Smooth muscle cell (in vitro differentiated cells): ENCODE measurements around the gene WDR82. TPM values are rescaled to one million over a fixed set of nuclear protein-coding genes. Genes with fewer than 3 reads are reported as not detected.

ENCODE experiments used
- DNase-seq: peaks from one replicate; lab custom pipeline; 2025; ENCODE audit not compliant: unreplicated experiment; lab: John Stamatoyannopoulos, UW
- H2AFZ ChIP-seq: fragments of 200-600 bp; sonication (generic); 2 replicates; pipeline ENCODE4 v1.6.0; 2016; ENCODE audit warnings: antibody characterized with exemption, low read depth, mild to moderate bottlenecking
- H3F3A ChIP-seq: fragments of 200-600 bp; sonication (generic); 2 replicates; pipeline ENCODE4 v1.6.0; 2017; ENCODE audit warnings: antibody characterized with exemption, low read depth
- H3K27ac ChIP-seq: fragments of 200-600 bp; sonication (generic); 2 replicates; pipeline ENCODE4 v1.5.1; 2016; ENCODE audit warnings: low read depth, mild to moderate bottlenecking
- H3K27me3 ChIP-seq: fragments of 200-600 bp; sonication (generic); 2 replicates; pipeline ENCODE4 v1.6.1; 2016; ENCODE audit warnings: low read depth, mild to moderate bottlenecking
- H3K36me3 ChIP-seq: fragments of 200-600 bp; sonication (generic); 2 replicates; pipeline ENCODE4 v1.5.1; 2016; ENCODE audit warnings: low read depth
- H3K4me1 ChIP-seq: fragments of 200-600 bp; sonication (generic); 2 replicates; pipeline ENCODE4 v1.5.1; 2016; ENCODE audit warnings: low read depth
- H3K4me2 ChIP-seq: fragments of 200-600 bp; sonication (generic); 2 replicates; pipeline ENCODE4 v1.6.0; 2016; ENCODE audit warnings: mild to moderate bottlenecking
- H3K4me3 ChIP-seq: fragments of 200-600 bp; sonication (generic); 2 replicates; pipeline ENCODE4 v1.5.1; 2016; ENCODE audit warnings: mild to moderate bottlenecking
- H3K79me2 ChIP-seq: fragments of 200-600 bp; sonication (generic); 2 replicates; pipeline ENCODE4 v1.6.0; 2016; ENCODE audit warnings: low read depth, mild to moderate bottlenecking
- H3K9ac ChIP-seq: fragments of 200-600 bp; sonication (generic); 2 replicates; pipeline ENCODE4 v1.6.0; 2016; ENCODE audit warnings: low read depth
- H3K9me3 ChIP-seq: fragments of 200-600 bp; sonication (generic); replicated peaks from 2 replicates; pipeline ENCODE4 v1.5.1; 2016; ENCODE audit warnings: low read depth
- H4K20me1 ChIP-seq: fragments of 200-600 bp; sonication (generic); 2 replicates; pipeline ENCODE4 v1.6.0; 2016; ENCODE audit warnings: low read depth
- WGBS: methylation state at CpG from one replicate; pipeline ENCODE4 v1.1.7; 2016; ENCODE audit warnings: low lambda C conversion rate; 5-methylcytosine and 5-hydroxymethylcytosine counted together
- polyA plus RNA-seq: library from polyadenylated mRNA; unstranded; fragments of >200 nt; fragmentation: Nextera tagmentation; extraction: Ambion mirVana; gene quantifications from 2 replicates; pipeline ENCODE4 v1.2.1, GENCODE V29; 2016
- total RNA-seq: library from RNA; depleted of rRNA; stranded (reverse); fragments of >200 nt; gene quantifications from 2 replicates; pipeline ENCODE4 v1.2.3, GENCODE V29; 2014
- TF ChIP-seq, protein P1 (sequence below): fragments of 200-600 bp; sonication (generic); IDR thresholded peaks from 2 replicates; pipeline ENCODE4 v1.5.1; 2017; ENCODE audit warnings: borderline replicate concordance, mild to moderate bottlenecking, antibody characterized with exemption; ENCODE audit not compliant: insufficient read depth, poor library complexity, severe bottlenecking

The WDR82 gene
- total and polyA plus RNA-seq, 2 experiments from 2014 or later, result 26.1 to 48.3 TPM

DNA sequence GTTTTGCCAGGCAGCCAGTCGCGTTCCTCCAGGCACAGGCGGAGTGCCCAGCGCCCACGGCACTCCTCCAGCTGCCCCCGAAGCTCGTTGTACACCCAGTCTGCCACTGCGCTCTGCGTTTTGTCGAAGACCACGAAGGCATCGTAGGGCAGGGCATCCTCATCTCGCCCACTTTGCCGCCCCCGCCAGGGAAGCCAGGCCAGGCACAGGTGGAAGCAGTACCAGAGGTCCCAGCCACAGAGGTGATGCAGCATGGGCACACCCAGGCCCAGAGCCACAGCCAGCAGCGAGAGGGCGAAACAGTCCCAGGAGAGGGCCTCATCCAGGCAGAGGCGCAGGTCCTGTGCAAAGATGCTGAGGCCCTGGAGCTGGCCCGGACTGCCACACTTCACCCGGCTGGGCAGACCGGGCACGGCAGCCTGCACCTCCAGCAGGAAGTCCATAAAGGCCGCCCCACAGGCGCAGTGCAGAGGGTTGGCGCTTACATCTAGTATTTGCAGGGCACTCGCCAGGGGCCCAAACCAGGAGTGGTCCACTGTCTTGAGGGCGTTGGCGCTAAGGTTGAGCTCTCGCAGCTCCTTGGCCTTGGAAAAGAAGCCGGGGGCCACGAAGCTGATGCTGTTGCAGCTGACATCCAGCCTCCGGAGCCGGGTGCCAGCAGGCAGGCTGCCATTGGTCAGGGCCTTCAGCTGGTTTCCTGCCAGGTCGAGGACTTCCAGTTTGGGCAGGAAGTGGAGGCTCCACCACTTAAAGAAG lies 56.7 kb downstream of the WDR82 start:
- 95% methylated on average over 34 of the region's 34 CpGs for WGBS
- H3F3A ChIP-seq, result no peaks in the 10 kb centered on the region
- H3K27ac ChIP-seq, result no peak overlapping the region
- H4K20me1 ChIP-seq, result no peaks in the 10 kb centered on the region
- no peak overlapping the region for H3K4me3 ChIP-seq
- no peaks in the 10 kb centered on the region for H3K79me2 ChIP-seq
- no peak overlapping the region for H3K4me2 ChIP-seq
- no peaks in the 10 kb centered on the region for H3K36me3 ChIP-seq
- H2AFZ ChIP-seq, result no peak overlapping the region
- H3K4me1 ChIP-seq, result no peaks in the 10 kb centered on the region
- H3K27me3 ChIP-seq, result no peaks in the 10 kb centered on the region
- H3K9me3 ChIP-seq, result no peaks in the 10 kb centered on the region
- DNase-seq, result no peak
- no peak overlapping the region for H3K9ac ChIP-seq
- TF ChIP-seq, protein P1, sequence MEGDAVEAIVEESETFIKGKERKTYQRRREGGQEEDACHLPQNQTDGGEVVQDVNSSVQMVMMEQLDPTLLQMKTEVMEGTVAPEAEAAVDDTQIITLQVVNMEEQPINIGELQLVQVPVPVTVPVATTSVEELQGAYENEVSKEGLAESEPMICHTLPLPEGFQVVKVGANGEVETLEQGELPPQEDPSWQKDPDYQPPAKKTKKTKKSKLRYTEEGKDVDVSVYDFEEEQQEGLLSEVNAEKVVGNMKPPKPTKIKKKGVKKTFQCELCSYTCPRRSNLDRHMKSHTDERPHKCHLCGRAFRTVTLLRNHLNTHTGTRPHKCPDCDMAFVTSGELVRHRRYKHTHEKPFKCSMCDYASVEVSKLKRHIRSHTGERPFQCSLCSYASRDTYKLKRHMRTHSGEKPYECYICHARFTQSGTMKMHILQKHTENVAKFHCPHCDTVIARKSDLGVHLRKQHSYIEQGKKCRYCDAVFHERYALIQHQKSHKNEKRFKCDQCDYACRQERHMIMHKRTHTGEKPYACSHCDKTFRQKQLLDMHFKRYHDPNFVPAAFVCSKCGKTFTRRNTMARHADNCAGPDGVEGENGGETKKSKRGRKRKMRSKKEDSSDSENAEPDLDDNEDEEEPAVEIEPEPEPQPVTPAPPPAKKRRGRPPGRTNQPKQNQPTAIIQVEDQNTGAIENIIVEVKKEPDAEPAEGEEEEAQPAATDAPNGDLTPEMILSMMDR, result no peak

DNA sequence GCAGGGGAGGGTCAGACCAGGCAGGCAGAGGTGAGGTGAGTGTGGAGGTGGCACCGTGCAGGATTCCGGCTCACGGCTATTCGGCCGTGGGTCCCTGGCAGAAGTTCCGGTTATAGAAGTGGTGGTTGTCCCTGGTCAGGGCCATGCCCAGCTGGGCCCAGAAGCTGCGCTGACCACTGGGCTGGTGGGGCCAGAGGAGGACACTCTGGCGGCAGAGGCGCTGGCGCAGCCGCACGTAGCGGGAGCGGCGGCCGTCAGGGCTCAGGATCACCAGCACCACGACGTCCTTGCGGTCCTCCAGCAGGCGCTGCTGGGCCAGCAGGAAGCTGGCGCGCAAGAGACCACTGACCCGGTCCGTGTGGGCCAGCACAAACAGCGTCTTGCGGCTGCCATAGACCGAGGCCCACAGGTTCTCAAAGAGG lies 57.3 kb downstream of the WDR82 start:
- no peaks in the 10 kb centered on the region for H3K4me1 ChIP-seq
- H3K9me3 ChIP-seq, result no peaks in the 10 kb centered on the region
- H3K79me2 ChIP-seq, result no peaks in the 10 kb centered on the region
- H3F3A ChIP-seq, result no peaks in the 10 kb centered on the region
- no peak overlapping the region for H3K9ac ChIP-seq
- DNase-seq, result no peak
- H3K27me3 ChIP-seq, result no peaks in the 10 kb centered on the region
- no peak overlapping the region for H2AFZ ChIP-seq
- no peaks in the 10 kb centered on the region for H4K20me1 ChIP-seq
- H3K4me3 ChIP-seq, result no peak overlapping the region
- H3K4me2 ChIP-seq, result no peak overlapping the region
- H3K27ac ChIP-seq, result no peak overlapping the region
- H3K36me3 ChIP-seq, result no peaks in the 10 kb centered on the region
- TF ChIP-seq, protein P1, result no peak
- WGBS, result 97% methylated on average over 27 of the region's 27 CpGs

DNA sequence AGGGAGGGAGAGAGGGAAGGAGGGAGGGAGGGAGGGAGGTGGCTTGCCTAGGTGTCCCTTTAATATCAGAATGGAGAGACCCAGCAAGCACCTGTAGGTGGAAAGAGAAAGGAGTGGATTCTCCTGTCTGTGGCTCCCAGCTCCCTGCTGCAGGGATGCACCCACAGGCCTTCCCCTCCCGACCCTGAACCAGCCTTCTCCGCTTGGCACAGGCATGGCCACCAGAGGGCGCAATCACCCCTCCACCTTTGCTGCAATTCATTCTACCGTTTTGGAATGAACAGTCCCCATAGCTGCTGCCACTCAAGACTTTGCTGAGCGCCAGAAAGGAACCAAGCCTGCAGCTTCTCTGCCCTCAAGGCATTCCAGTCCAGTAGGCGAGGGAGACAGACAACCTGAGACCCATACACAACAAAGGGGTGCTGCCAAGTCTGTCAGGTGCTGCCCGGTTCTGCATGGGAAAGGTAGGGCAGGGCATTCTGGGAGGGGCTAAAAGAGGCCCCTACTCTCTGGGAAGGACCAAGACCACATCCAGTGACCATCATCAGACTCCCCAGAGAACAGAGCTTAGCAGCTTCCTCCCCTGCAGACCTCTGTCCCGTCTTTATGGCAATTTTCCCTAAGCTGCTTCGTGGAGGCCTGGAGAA lies 57.9 kb downstream of the WDR82 start:
- H2AFZ ChIP-seq, result no peak overlapping the region

More for the DNA sequence above, 57.9 kb downstream of the WDR82 start:
- Histone ChIP-seq H3K27ac (no peak overlapping the region), H3K9ac (no peak overlapping the region), H3K4me2 (no peak overlapping the region), H3K36me3 (no peaks in the 10 kb centered on the region), H3K4me3 (no peak overlapping the region), H3K9me3 (no peaks in the 10 kb centered on the region), H3K79me2 (no peaks in the 10 kb centered on the region), H4K20me1 (no peaks in the 10 kb centered on the region), H3K27me3 (no peaks in the 10 kb centered on the region), H3F3A (no peaks in the 10 kb centered on the region), H3K4me1 (no peaks in the 10 kb centered on the region)
- peak; percentile 48 for DNase-seq
- TF ChIP-seq, protein P1, result peak; percentile 92
- WGBS, result 23% methylated on average over 8 of the region's 9 CpGs
